Superior temporal gyrus (tissue), 1 donor: ENCODE data around the gene HIVEP3.

ENCODE experiments used
- DNase-seq: peaks from one replicate; pipeline ENCODE4 v3.0.0-alpha.2; 2016; ENCODE audit errors: extremely low spot score

Gene HIVEP3

DNA sequence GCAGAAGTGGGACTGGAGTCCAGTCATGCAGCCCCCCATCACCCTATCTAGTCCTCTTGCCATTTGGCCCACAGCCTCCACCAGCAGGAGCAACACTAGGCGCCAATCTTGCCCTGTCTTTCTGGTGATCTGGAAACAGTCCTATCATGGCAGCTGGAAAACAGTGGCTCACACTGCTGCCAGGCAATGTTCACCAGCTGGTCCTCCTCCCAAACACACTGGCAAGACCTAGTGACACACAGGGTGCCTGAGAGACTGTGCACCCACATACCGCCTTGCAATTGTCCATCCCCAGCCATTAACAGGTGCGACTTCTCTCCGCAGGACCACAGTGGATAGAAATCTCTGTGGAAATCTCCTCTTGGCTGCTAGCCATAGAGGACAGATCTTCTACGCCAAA, 105.5 kb downstream of the HIVEP3 start:
- no peak for DNase-seq

DNA sequence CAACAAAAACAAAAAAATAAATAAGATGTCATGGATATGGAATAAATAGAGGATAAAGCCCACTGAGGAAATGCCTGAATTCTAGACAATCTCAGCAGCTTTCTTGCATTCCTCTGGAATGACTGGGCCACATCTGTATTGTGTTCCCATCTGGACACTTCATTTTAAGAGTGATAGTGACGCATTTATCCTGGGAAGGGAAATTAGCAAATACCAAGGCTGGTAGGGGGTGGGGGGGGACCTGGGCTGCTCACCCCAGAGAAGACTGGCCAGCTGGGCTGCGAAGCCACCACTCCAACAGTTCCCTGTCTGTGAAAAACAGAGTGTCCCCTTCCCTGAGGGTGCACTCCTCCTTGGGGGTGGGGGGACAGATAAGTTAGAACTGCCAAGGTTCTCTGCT, 106.3 kb downstream of the HIVEP3 start:
- no peak for DNase-seq

DNA sequence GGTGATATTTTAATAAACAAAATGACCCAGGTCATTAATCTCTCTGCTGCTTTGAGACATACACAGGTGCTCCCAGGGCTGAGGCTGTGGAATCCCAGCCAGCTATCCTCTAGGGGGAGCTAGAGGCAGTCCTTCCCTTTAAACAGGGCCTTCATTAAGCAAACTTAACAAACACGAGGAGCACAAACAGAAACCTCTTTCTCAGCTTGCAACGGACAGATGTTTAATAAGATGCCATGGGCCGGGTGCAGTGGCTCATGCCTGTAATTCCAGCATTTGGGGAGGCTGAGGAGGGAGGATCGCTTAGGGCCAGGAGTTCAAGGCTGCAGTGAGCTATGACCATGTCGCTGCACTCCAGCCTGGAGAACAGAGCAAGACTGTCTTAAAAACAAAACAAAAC, 106.7 kb downstream of the HIVEP3 start:
- peak; percentile 53 for DNase-seq

DNA sequence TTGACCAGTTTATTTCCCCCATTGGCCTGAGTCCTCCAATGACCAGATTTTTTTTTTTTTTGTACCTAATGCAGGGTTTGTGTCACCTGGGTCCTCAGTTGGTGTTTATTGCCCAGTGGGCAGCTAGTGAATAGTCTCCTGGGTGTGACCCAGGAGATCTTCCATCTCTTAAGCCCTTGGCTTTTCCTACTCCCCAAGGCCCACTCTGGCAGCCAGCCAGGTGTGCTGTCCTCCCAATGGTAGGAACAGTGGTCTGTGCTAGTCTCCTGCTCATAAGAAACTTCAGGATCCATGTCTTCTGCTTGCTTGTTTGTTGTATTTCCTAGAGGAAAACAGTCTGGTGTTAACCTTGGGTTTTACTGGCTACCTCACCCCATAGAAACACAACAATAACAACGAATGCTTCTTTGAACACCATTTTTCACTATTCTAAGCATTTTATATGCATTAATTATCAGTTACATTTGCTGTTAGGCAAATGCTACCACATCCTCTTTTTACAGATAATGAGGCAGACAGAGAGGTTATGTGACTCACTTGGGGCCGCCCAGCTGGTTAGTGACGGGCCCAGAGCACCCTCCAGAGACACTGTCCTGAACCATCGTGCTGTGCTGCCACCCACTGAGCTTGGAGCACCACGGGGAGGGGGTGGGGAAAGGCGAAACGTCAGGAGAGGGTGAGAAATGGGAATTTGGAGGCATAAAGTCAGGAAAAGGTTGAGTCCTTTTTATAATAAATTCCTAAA, 107.5 kb downstream of the HIVEP3 start:
- no peak for DNase-seq

DNA sequence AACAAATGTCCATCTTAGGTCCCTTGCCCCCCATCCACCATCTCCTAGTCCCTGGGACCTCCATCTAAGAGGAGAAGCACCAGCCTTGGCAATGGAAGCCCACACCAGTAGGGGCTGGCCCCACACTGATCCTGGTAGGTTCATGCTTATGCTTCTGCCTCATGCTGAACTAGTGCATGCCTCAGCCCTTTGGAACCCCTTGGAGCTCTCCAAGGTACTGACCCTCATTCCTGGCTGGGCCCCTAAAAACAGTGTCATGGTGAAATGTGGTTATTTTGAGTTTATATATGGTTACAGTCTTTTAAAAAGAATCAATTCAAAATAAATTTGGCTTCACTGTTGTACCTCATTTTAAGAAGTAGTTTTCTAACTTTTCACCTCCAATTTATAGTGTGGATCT, 108.3 kb downstream of the HIVEP3 start:
- DNase-seq = no peak

DNA sequence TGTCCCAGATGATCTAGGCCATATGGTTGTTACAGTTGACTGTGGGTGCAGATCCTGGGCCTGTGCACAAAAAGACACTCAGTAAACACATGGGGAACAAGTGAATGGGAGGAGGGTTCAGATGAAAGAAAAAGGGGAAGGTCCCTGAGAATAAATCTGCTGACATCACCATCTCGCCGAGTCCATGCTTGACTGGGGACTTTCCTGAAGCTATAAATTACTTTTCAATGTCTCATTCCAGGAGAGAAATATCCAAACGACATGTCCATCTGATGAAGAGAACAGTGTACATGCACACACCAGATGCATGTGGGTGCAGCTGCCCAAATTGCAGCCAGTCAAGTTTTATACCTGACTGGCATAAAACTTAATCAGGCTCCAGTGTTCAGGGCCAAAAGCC, 109.0 kb downstream of the HIVEP3 start:
- no peak for DNase-seq

DNA sequence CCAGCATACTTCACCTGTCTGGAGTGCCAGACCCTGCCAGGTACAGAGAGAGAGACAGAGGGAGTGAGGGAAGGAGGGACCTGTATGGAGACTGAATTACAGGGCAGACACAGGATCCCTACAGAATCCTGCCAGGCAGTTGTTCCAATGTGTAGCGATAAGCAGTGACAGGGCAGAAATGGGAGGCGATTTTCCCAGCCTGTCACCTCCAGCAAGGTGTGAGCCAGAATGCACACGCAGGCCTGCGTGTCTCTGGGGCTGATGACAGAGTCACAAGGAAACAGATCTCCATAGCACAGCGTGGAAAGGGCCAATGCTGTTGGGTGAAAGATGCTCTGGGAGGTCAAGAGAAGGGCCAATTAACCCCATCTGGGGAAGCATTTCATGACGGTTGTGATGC, 111.3 kb downstream of the HIVEP3 start:
- no peak for DNase-seq

DNA sequence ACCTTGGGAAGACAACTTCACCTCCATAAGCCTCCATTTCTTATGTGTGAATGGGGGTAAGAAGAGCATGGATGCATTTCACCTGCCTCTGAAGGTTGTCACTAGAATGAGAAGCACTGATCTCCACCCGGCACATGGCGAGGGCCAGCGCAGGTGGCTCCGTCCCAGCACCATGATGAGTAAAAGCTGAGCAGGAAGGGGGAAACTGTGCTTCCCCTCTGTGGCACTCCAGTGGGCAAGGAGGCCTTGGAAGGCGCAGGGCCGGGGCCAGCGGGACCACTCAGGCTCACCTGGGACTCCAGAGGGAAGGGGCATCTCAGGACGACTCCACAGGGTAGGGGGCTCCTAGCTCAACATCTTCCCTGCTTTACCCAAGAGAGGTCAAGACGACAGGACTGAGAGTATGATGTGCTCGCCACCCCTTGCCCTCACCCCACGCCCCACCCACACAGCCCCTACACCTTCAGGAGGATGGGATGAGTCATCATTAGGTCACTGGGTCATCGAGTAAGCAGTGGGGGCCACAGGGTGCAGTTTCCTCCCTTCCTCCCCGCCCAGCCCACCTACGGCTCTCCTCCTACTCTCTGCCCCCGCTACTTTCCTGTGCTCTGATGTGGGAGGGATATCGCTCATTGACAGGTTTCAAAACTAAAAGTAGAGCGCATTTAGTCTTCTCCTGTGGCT, 112.1 kb downstream of the HIVEP3 start:
- DNase-seq = no peak

DNA sequence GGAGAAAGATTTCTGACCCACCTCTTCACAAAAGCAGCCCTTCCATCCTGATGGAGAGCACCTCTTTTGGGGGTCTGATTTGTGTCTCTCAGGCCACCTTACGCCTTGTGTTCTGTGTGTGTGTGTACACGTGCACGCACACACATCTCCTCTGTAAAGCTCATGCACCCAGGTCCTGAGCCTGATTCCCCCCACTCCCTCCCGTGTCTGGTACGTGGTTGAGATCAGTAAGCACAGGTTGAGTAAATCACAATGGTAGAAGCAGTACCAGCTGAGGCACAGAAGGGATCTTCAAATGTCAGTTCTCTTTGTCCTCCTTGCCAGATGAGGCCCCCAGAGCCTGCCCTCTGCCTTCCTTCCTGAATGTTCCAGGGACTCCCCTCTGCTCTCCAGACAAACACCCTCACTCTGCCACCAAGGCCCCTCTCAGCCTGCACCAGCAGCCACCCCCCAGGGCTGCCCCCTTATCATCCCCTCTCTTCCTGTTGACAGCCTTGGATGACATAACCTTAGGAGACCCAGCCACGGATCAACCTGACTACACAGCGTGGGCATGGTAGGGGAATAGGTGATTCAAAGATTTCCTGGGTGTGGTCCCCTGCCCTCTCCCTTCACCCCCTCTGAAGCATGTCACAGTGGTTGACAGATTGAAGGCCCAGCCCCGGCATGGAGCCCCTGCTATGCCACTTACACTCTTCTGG, 112.8 kb downstream of the HIVEP3 start:
- no peak for DNase-seq

DNA sequence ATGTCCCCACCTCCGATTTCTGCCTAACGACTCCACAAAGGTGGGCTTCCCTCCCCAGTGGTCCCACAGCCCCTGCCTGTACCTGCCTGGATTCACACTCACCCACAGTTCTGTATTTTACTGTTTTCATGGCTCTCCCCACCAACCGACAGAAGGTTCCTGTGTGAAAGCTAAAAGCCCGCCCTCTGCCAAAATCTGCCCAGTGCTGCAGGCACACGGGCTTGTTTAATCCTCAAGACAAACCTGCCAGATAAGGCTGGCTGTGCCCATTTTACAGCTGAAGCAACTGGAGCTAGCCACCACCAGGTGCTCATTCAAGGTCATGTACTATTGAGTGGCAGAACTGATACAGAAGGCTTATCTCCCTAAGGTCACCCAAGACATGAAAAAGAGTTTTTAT, 114.5 kb downstream of the HIVEP3 start:
- DNase-seq = no peak

DNA sequence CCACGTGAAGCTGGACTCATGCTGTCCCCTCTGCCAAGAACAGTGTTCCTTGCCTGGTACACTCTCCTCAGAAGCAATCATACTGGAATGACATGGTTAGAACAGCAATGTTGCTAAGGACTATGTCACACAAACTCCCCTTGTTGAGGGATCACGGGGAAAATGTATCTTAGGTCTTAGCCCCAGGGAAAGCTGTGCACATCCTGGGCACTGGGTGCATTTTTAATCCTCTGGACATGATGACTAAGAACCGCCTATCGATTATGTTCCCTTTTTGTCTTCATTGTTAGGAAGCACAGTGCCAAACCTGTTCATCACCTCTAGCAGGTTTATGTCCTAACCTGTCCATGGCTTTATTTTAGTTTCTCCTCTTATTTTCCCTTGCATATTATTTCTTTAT, 115.1 kb downstream of the HIVEP3 start:
- DNase-seq = no peak

DNA sequence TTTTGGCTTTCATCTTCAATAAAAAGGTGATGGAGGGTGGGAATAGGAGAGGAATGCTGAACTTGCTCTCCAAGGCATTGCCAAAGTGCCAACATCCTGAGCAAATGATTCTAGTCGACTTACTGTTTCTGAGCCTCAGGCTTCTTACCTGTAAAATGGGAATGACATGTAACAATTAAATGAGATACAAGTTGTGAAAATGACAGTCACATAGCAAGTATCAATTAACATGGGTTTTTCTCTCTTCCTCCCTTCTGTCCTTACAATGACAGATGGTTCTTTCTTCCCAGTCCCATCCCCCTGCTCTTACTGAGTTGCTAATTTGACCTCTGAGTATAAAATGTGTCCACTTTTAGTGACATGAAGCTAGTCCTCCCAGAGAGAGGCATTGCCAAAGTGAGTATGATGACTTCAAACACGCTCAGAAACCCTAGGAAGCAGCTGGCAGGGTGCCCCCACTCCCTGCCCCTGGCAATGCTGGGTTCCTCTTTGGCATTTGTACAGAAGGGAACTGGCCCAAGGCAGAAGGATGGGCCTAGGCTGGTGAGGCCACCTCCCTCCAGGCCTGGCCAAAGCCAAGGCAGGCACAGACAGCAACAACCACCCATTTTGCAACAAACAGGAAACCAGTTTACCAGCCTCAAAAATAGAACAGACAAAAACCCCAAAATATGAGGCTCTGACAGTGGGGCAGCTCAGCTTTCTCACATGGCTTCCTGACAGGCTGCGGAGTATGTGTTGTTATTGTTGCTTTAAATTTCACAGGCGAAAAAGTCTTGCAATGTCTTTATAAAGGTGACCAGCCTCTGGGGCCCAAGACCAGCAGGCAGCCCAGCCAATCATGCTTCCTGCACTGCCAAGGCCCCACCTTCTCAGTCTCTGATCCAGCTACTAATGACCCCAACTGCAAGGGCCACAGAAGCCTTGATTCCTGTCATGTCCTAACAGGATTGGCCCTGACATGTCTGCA, 115.9 kb downstream of the HIVEP3 start:
- peak; percentile 28 for DNase-seq

DNA sequence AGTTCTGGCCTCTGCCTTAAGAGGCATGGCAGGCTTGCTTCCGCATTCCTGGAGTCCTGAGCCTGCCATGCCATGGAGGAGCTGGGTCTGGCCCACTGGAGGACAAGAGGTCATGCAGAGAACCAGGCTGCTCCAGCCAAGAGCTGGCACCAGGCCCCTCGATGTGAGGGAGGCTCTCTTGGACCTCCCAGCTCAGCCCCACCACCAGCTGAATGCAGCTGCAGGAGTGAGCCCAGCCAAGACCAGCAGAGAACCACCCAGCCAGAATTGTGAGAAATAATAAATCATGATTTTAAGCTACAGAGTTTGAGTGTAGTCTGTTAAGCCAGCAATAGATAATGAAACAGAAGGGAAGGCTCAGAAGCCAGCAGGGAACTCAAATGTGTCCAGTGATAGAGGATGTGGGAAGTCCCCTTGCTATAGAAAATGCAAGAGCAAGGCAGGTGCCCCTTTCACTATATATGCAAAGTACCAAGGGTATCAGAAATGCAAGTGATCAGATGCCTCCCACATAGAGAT, 118.4 kb downstream of the HIVEP3 start:
- no peak for DNase-seq

DNA sequence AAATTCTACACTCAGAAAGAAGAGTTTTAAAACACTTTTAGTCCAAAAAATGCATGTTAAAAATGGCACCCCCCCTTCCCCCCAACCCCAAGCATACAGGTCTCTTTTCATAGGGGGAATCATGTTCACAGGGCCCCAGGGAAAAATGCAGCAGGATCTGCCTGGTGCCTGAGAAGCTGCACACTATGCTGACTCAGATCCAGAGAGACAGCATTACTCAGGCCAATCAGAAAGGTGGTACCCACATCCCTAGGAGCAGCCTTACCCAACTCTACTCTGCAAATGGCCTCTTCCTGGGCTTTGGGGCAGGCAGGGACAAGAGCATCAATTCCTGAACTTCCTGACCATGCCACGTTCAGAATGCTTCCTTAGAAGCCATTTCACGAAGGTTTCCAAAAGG, 119.0 kb downstream of the HIVEP3 start:
- DNase-seq = no peak

DNA sequence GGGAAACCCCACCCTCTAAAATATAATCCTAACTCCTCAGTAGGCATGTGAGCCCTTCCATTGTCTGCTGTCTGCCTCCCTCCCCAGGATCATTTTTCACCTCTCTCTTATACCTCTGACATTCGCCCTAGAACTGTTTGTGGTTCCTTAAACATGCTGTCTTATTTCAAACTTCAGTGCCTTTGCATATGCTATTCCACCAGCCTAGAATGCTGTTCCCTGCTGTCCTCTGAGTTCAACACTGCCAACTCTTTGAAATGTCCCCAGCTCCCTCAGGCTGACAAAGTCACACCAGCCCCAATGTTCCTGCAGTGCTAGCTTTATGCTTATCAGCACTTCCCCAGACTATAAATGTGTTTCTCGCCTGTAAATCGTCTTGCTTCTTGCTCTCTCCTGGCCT, 119.5 kb downstream of the HIVEP3 start:
- no peak for DNase-seq

DNA sequence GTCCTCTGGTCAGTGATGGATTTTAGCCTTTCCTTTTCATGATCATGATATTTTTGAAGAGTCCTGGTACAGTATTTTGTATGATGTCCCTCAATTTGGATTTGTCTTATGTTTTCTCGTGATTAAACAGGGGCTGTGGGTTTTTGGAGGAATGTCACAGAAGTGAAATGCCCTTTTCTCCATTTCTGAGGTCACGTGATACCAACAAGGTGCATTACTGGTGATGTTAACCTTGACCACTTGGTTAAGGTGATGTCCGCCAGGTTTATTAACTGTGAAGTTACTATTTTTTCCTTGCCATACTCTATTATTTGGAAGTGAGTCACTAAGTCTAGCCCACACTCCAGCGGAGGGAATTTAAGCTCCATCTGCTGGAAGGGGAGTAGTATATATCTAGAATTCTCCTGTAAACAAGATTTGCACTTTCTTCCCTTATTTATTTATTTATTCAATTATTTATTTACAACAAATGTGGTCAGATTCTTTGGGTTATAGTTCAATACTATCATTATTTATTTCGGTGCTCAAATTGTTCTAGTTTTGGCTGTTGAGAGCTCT, 123.4 kb downstream of the HIVEP3 start:
- no peak for DNase-seq

DNA sequence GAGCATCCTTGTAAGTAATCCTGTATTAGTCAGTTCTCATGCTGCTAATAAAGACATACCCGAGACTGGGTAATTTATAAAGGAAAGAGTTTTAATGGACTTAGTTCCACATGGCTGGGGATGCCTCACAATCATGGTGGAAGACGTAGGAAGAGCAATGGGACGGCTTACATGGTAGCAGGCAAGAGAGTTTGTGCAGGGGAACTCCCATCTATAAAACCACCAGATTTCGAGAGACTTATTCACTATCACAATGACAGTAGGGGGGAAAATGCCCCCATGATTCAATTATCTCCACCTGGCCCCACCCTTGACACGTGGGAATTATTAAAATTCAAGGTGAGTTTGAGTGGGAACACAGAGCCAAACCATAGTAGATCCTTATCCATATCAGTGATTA, 124.7 kb downstream of the HIVEP3 start:
- no peak for DNase-seq

DNA sequence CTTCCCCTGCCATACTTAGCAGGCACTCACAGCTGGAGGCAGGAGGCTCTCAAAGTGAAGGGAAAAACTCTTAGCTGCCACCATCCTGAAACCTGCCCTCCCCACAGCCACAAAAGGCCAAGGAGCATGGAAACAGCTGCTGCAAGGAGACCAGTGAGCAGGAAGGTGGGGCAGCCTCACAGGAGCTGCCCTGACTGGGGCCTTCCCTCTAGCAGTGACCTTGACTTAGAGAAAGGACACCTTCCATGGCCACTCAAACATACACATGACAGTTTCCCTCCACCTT, 126.3 kb downstream of the HIVEP3 start:
- DNase-seq = no peak

DNA sequence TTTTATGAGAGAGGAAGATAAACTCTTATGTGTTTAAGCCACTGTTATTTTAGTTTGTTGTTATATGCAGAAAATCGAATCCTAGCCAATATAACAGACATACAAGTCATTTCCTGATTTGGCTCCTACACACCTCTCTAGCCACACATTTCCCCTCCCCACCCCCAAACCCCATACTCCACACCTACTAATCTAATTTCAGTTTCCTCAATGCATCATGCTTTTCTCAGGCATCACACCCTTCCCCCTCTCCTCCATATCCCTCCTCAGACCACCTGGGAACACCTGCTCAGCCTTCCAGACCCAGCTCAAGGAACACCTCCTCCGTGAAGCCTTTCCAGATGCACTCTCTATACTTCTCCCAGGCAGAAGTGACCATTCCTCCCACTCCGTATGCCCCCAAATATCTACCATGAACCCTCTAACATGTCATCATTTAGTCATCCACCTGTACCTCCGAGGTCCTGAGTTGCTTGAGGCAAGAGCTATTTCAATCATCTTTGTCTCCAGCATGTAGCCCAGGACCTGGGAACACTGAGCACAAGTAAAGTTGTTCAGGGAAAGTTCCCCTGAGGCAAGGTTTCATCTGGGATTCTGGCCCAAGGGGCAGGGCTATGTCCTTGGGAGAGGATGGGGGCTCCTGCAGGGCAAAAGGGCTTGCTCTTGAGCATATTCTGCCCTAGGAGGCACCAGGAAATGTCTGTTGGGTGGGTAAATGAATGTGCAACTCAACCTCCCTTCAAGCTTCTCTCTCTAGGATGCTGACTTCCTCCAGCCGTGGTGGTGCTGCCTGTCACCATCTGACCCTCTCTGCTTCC, 126.8 kb downstream of the HIVEP3 start:
- no peak for DNase-seq

DNA sequence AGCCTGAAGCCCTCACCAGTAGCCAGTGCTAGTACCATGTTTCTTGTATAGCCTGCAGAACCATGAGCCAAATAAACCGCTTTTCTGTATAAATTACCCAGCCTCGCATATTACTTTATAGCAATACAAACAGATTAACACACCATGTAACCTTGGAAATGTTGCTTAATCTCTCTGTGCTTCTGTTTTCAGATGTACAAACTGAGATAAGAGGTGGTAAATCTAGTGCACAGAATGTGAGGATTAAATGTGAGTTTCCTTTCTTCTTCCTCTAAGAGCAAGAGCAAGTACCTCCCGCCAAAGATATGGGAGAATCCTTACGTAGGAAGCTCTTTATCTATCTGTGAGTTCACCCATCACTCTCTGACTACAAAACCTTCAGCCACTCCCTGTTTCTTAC, 128.4 kb downstream of the HIVEP3 start:
- no peak for DNase-seq
